Right renal pelvis (tissue), 4 donors: Measurements from ENCODE around the gene ADAD1. TPM values are rescaled to one million over a fixed set of nuclear protein-coding genes. Genes with fewer than 3 reads are reported as not detected.

ENCODE experiments used
- DNase-seq, 4 donors: peaks; one replicate each; pipeline ENCODE4 v3.0.0-alpha.2; 2013; ENCODE audit warnings: low read depth in 4 of 4, low spot score in 3 of 4, missing footprints in 1 of 4
- polyA plus RNA-seq, 4 donors: library from polyadenylated mRNA; unstranded; fragments of 120-200 nt; gene quantifications; one replicate each; pipeline ENCODE4 v1.2.1, GENCODE V29; 2013; ENCODE audit not compliant: insufficient read length in 4 of 4

ADAD1 gene
- polyA plus RNA-seq, 4 donors, result not detected

DNA sequence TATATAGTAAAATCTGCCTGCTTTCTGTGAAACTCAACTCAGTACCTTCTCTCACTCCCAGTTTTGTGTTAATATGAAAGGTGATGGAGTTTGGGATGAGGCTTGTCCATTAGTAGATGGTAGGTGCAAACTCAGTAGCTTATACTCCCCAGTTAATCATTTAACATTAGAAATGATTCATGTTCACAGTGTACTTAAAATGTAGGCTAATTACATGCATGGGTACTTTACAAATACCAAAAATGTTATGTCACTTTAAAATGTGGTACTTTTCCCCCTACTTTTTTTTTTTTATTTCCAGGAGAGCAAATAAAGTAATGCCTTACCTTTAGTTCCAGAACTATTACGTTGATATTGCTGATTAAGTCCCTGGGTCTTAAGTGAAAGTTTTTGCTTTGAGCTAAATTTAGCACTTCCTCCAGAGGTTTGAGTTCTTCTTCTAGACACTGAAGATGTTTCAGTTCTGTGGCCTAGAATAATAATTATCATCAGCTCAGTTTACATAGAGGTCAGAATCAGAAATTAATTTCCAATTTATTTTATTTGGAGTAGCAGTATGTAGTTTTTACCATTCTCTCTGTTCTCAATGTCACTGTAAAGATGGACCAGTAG lies 74.7 kb downstream of the ADAD1 start:
- DNase-seq, result no peak

DNA sequence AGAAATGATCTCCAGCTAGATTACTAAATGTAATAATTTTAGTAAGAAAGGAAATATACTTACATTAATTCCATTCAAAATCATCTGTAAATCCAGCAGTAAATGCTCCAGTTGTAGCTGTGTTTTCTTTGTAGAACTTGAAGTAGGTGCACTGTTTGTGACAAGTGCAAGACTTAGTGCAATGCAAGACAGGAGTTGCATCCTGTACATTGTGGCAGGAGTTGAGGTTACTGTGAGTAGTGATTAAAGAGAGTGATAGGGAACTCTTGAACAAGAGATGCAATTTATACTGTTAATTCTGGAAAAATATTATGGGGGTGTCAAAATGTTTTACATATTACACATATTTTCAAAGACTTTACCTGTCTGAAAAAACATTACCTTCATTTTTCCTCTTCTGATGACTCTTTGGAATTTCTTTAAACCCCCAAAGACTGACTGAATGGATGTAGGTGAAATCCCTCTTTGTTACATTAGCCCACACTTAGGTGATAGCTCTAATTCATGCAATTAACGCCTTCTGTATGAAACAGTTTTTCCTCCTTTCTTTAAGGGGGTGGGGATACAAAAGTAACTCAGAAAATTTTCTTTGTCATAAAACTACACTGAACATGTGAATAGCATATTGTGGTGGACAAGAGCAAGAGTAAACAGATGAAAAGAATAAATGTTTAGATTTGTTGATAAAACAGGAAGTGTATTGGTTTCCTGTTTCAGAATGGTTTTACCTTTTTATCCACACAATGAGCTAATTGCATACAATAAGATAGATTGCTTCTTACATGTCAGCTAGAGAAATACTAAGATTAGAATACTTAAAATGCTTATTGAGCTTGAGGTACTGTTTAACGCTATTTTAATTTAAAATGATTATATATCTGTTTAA lies 77.7 kb downstream of the ADAD1 start, which contains the start of gene IL2:
IL2 (minus strand) TSS at position 495 of the 886 bp plus-strand sequence; CDS start at position 210, 285 bp downstream.
- DNase-seq, result no peak

DNA sequence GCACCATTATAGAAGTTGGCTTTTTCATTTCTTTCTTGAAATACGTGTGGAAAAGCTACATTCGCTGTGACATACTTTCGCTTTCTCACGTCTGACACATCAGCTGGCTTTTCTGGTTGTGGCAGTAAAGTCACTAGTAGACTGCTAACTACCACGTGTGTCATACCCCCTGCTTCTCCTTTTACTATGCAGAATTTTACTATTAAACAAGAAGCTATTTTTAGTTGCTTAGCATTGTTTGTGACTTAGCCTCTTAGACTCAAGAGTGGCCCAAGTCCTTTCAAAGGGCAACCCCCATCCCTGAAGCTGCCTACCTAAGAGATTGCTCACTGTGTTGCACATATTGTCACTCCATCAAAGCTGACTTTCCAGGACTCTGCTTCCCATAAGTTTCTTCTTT lies 79.8 kb downstream of the ADAD1 start:
- no peak for DNase-seq

DNA sequence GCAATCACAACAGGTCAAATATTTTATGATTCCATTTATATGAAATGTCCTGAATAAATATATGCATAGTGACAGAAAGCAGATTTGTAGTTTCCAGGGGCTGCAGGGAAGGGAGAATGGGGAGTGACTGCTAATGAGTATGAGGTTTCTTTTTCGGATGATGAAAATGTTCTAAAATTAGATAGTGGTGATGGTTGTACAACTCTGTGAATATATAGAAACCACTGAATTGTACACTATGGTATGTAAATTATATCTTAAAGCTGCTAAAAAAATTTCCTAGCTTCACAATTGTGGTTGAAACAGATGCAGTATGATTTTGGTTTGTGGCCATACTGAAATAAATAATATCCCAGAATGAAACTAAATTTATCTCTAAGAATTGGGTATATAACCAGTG lies 90.6 kb downstream of the ADAD1 start:
- no peak for DNase-seq

DNA sequence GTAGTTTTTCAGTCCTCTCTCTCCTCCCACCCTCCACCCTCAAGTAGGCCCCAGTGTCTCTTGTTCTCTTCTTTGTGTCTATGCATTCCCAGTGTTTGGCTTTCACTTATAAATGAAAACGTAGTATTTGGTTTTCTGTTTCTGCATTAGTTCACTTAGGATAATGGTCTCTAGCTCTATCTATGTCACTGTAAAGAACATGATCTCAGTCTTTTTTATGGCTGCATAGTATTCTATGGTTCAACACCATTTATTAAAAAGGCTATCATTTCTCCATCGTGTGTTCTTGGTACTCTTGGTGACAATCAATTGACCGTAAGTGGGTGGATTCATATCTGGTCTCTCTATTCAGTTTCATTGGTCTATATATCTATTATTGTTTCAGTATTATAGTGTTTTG lies 96.4 kb downstream of the ADAD1 start:
- no peak for DNase-seq

DNA sequence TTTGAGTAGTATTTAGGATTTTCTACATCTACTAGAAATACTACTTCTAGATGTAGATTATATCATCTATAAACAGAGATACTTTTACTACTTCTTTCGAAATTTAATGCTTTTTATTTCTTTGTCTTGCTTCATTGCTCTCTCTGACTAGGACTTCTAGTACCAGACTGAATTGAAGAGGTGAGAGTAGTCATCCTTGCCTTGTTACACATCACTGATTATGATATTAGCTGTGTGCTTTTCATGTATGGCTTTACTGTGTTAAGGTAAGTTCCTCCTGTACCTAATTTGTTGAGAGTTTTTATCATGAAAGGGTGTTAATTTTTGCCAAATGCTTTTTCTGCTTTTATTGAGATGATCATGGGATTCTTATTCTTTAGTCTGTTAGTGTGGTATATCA lies 97.3 kb downstream of the ADAD1 start:
- DNase-seq, result no peak

DNA sequence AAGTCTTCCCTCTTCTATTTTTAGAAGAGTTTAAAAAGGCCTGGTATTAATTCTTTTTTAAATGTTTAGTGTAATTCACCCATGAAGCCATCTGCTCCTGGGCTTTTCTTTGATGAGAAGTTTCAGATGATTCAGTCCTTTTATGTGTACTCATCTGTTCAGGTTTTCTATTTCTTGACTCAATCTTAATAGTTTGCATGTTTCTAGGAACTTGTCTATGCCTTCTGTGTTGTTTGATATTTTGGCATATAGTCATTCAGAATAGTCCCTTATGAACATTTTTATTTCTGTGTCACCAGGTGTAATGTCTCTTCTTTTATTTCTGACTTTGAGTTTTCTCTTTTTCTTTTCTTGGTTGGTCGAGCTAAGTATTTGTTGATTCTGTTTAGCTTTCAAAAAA lies 97.9 kb downstream of the ADAD1 start:
- DNase-seq, result no peak

Other genes starting within 250 kb of the ADAD1 start
- gene BLTP1, start 226.7 kb upstream of the ADAD1 start, polyA plus RNA-seq, result 10 to 100 TPM; 74.2 to 91.4 (median 76.6) TPM
- gene IL2, start 77.7 kb downstream of the ADAD1 start, polyA plus RNA-seq, result not detected
- not detected for gene IL21, start 242.1 kb downstream of the ADAD1 start, polyA plus RNA-seq